OCI-LY3 (cell line): ENCODE data around the gene KLRC3.
"Not testable (repeated sequence)": the region's sequence is repeated elsewhere in the genome, so short reads cannot be mapped to it uniquely, and the experiment has no call there.

Experiments used
- H2AFZ ChIP-seq: fragments of 200-600, 300-600 bp; shearing (Covaris generic); 2 replicates; pipeline ENCODE4 v1.6.0; 2014; ENCODE audit warnings: antibody characterized with exemption, low read depth, low read length
- H3K27ac ChIP-seq: fragments of 200-600, 300-600 bp; sonication (generic); 2 replicates; pipeline ENCODE4 v1.5.1; 2014; ENCODE audit warnings: mild to moderate bottlenecking, low read length, moderate library complexity, mixed read lengths
- H3K27me3 ChIP-seq: fragments of 200-600, 300-600 bp; sonication (generic); 2 replicates; pipeline ENCODE4 v1.6.1; 2014; ENCODE audit warnings: low read depth, low read length, mixed read lengths
- H3K36me3 ChIP-seq: fragments of 200-600, 300-600 bp; sonication (generic); replicated peaks from 2 replicates; pipeline ENCODE3; 2014; ENCODE audit warnings: low read depth, low read length, mixed read lengths
- H3K4me1 ChIP-seq: fragments of 300-600, 200-600 bp; sonication (generic); 2 replicates; pipeline ENCODE4 v1.6.1; 2014; ENCODE audit warnings: low read length, mixed read lengths
- H3K4me2 ChIP-seq: fragments of 200-600, 300-600 bp; sonication (generic); 2 replicates; pipeline ENCODE4 v1.6.1; 2014; ENCODE audit warnings: low read length, mixed read lengths
- H3K4me3 ChIP-seq: fragments of 300-600, 200-600 bp; sonication (generic); 2 replicates; pipeline ENCODE4 v1.5.1; 2014; ENCODE audit warnings: antibody characterized with exemption, mild to moderate bottlenecking, low read length, moderate library complexity
- H3K79me2 ChIP-seq: fragments of 300-600, 200-600 bp; shearing (Covaris generic); 2 replicates; pipeline ENCODE4 v1.6.1; 2014; ENCODE audit warnings: mild to moderate bottlenecking, low read length, mixed read lengths
- H3K9ac ChIP-seq: fragments of 300-600, 200-600 bp; shearing (Covaris generic); 2 replicates; pipeline ENCODE4 v1.6.0; 2014; ENCODE audit warnings: mild to moderate bottlenecking, low read length, moderate library complexity
- H3K9me3 ChIP-seq: fragments of 200-600, 300-600 bp; shearing (Covaris generic); 2 replicates; pipeline ENCODE4 v1.6.1; 2014; ENCODE audit warnings: low read length, mixed read lengths; ENCODE audit not compliant: insufficient read depth
- H4K20me1 ChIP-seq: fragments of 200-600, 300-600 bp; sonication (generic); 2 replicates; pipeline ENCODE4 v1.6.1; 2016; ENCODE audit warnings: low read length, mixed read lengths; ENCODE audit not compliant: insufficient read depth

Gene KLRC3

GRCh38 chr12:10439608-10440274 is 19.3 kb upstream of the KLRC3 start:
- not testable (repeated sequence) for H3K9ac ChIP-seq, H4K20me1 ChIP-seq, H3K9me3 ChIP-seq, H3K36me3 ChIP-seq, H3K4me3 ChIP-seq, H3K27me3 ChIP-seq, H3K79me2 ChIP-seq, H3K27ac ChIP-seq, H3K4me2 ChIP-seq, H3K4me1 ChIP-seq, H2AFZ ChIP-seq

- H3K4me3 ChIP-seq, H3K79me2 ChIP-seq, H2AFZ ChIP-seq, H3K9me3 ChIP-seq, H3K27ac ChIP-seq, H3K27me3 ChIP-seq, H3K9ac ChIP-seq, H4K20me1 ChIP-seq, H3K36me3 ChIP-seq, H3K4me1 ChIP-seq, H3K4me2 ChIP-seq: not testable (repeated sequence)
These were observed 17.2 kb upstream of the KLRC3 start for GRCh38 chr12:10437601-10438000.

- not testable (repeated sequence) for H3K9ac ChIP-seq, H3K4me3 ChIP-seq
These were observed 15.4 kb upstream of the KLRC3 start, which contains the start of gene KLRC2 for GRCh38 chr12:10435816-10436215. Gene KLRC2, minus strand, starts transcription at chr12:10436010. Its CDS starts 24 bp downstream, at chr12:10435986.

GRCh38 chr12:10430623-10431022 is 10.2 kb upstream of the KLRC3 start:
- H3K9ac ChIP-seq, H3K4me1 ChIP-seq, H4K20me1 ChIP-seq, H3K36me3 ChIP-seq, H3K4me2 ChIP-seq, H3K27me3 ChIP-seq, H3K9me3 ChIP-seq, H3K4me3 ChIP-seq, H3K27ac ChIP-seq, H2AFZ ChIP-seq, H3K79me2 ChIP-seq: not testable (repeated sequence)

More at GRCh38 chr12:10435816-10436215, 15.4 kb upstream of the KLRC3 start, which contains the start of gene KLRC2:
- not testable (repeated sequence) for H3K27me3 ChIP-seq, H3K79me2 ChIP-seq, H4K20me1 ChIP-seq, H3K27ac ChIP-seq, H3K9me3 ChIP-seq, H3K4me2 ChIP-seq, H3K36me3 ChIP-seq, H2AFZ ChIP-seq, H3K4me1 ChIP-seq

- not testable (repeated sequence) for H3K9me3 ChIP-seq, H3K27ac ChIP-seq, H3K4me1 ChIP-seq, H2AFZ ChIP-seq, H3K4me3 ChIP-seq, H3K4me2 ChIP-seq, H3K36me3 ChIP-seq, H3K27me3 ChIP-seq, H4K20me1 ChIP-seq, H3K9ac ChIP-seq, H3K79me2 ChIP-seq
These were observed 5.5 kb upstream of the KLRC3 start for GRCh38 chr12:10425938-10426337.

- H3K4me2 ChIP-seq, H3K9me3 ChIP-seq, H4K20me1 ChIP-seq, H3K4me3 ChIP-seq, H3K9ac ChIP-seq, H3K36me3 ChIP-seq, H2AFZ ChIP-seq, H3K27ac ChIP-seq, H3K27me3 ChIP-seq, H3K79me2 ChIP-seq, H3K4me1 ChIP-seq: not testable (repeated sequence)
These were observed 4.0 kb upstream of the KLRC3 start for GRCh38 chr12:10424260-10424899.

GRCh38 chr12:10422159-10422558 is 1.8 kb upstream of the KLRC3 start:
- not testable (repeated sequence) for H4K20me1 ChIP-seq, H3K9me3 ChIP-seq, H3K9ac ChIP-seq, H3K36me3 ChIP-seq, H3K4me1 ChIP-seq, H3K4me2 ChIP-seq, H2AFZ ChIP-seq, H3K27ac ChIP-seq, H3K27me3 ChIP-seq, H3K79me2 ChIP-seq, H3K4me3 ChIP-seq
